ENCODE results near the gene KSR2. TPM values are rescaled to one million over a fixed set of nuclear protein-coding genes. Genes with fewer than 3 reads are reported as not detected.
"Not testable (repeated sequence)": the region's sequence is repeated elsewhere in the genome, so short reads cannot be mapped to it uniquely, and the experiment has no call there.

KSR2 gene
- total and polyA plus RNA-seq, 2 donors from 2014 or later = 0.34 to 2.9 TPM

DNA sequence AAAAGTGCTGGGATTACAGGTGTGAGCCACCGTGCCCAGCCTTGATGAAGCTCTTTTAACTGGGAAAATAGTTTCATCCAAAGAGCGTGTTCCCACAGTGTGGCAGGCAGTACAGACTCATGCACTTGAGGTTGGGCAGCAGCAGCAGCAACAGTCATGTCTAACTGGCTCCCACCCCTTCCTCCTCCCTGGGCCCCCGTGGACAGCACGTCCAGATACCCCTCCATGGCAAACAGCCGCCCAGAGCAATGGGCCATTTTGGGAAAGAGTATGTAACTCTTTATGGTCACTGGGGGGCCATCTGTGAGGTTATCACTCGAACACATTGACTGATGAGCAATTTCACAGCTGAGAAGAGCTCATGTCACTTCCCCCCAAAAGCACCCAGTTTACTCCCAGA is 328.3 kb downstream of the KSR2 start:
- Histone ChIP-seq H3K9ac (ENCODE audit: low read length in 3 of 3) (no peak overlapping the region), H3K4me3 (ENCODE audit: low read length in 3 of 3) (no peak overlapping the region), H3K9me3 (ENCODE audit: control insufficient read depth in 2 of 3, insufficient read depth in 1 of 3, low read length in 3 of 3) (peaks cover 0 to 2% (median 2%) of the 10 kb centered on the region in 3 donors), H3K36me3 (ENCODE audit: control insufficient read depth in 2 of 3, insufficient read depth in 3 of 3, low read length in 3 of 3) (no peaks in the 10 kb centered on the region), H3K4me1 (ENCODE audit: control insufficient read depth in 2 of 3, insufficient read depth in 2 of 3, low read depth in 1 of 3, low read length in 3 of 3) (no peaks in the 10 kb centered on the region), H3K27me3 (ENCODE audit: control insufficient read depth, insufficient read depth, low read length) (no peaks in the 10 kb centered on the region), H3K27ac (ENCODE audit: low read depth in 2 of 2, low read length in 2 of 2) (no peak overlapping the region)
- intact Hi-C loops (cut with DNase I) = no loop called here
- DNase-seq = no peak
- TF ChIP-seq, protein P1, sequence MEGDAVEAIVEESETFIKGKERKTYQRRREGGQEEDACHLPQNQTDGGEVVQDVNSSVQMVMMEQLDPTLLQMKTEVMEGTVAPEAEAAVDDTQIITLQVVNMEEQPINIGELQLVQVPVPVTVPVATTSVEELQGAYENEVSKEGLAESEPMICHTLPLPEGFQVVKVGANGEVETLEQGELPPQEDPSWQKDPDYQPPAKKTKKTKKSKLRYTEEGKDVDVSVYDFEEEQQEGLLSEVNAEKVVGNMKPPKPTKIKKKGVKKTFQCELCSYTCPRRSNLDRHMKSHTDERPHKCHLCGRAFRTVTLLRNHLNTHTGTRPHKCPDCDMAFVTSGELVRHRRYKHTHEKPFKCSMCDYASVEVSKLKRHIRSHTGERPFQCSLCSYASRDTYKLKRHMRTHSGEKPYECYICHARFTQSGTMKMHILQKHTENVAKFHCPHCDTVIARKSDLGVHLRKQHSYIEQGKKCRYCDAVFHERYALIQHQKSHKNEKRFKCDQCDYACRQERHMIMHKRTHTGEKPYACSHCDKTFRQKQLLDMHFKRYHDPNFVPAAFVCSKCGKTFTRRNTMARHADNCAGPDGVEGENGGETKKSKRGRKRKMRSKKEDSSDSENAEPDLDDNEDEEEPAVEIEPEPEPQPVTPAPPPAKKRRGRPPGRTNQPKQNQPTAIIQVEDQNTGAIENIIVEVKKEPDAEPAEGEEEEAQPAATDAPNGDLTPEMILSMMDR (IDR thresholded peaks at IDR 0.05; ENCODE audit: borderline replicate concordance, extremely low read depth, insufficient read depth) = no peak
- FAIRE-seq = no peak

DNA sequence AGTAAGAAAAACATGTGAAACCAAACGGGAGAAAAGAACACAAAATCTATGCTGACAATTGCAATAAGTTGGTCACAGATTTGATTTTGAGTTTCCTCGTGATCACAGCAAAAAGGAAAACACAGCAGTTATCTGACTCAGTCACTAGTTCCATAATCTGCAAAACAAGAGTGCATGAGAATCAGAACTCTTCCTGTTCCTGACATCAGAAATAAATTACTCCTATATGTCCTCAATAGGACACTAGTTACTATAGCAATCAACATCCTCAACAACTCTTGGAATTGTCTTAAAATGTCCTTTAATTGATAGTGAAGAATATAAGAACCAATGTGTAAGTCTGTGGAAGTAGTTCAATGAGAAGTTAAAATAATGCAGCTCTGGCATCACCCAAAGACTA is 339.3 kb downstream of the KSR2 start:
- no peak overlapping the region for H3K27ac ChIP-seq (ENCODE audit: low read depth in 2 of 2, low read length in 2 of 2)
- no peaks in the 10 kb centered on the region for H3K9me3 ChIP-seq (ENCODE audit: control insufficient read depth in 2 of 3, insufficient read depth in 1 of 3, low read length in 3 of 3)
- TF ChIP-seq, protein P1 (IDR thresholded peaks at IDR 0.05; ENCODE audit: borderline replicate concordance, extremely low read depth, insufficient read depth) = no peak
- no peak overlapping the region for H3K9ac ChIP-seq (ENCODE audit: low read length in 3 of 3)
- DNase-seq = no peak
- no peaks in the 10 kb centered on the region for H3K4me1 ChIP-seq (ENCODE audit: control insufficient read depth in 2 of 3, insufficient read depth in 2 of 3, low read depth in 1 of 3, low read length in 3 of 3)
- H3K27me3 ChIP-seq (ENCODE audit: control insufficient read depth, insufficient read depth, low read length) = no peaks in the 10 kb centered on the region
- no peak overlapping the region for H3K4me3 ChIP-seq (ENCODE audit: low read length in 3 of 3)
- intact Hi-C loops (cut with DNase I) = no loop called here
- no peak for FAIRE-seq
- no peaks in the 10 kb centered on the region for H3K36me3 ChIP-seq (ENCODE audit: control insufficient read depth in 2 of 3, insufficient read depth in 3 of 3, low read length in 3 of 3)

- H3K27me3 ChIP-seq (ENCODE audit: control insufficient read depth, insufficient read depth, low read length); DNase-seq; FAIRE-seq; H3K27ac ChIP-seq (ENCODE audit: low read depth in 2 of 2, low read length in 2 of 2); H3K9ac ChIP-seq (ENCODE audit: low read length in 3 of 3); H3K36me3 ChIP-seq (ENCODE audit: control insufficient read depth in 2 of 3, insufficient read depth in 3 of 3, low read length in 3 of 3); H3K4me3 ChIP-seq (ENCODE audit: low read length in 3 of 3); intact Hi-C loops (cut with DNase I); H3K4me1 ChIP-seq (ENCODE audit: control insufficient read depth in 2 of 3, insufficient read depth in 2 of 3, low read depth in 1 of 3, low read length in 3 of 3); H3K9me3 ChIP-seq (ENCODE audit: control insufficient read depth in 2 of 3, insufficient read depth in 1 of 3, low read length in 3 of 3): not testable (repeated sequence)
Measured at GRCh38 chr12:117628711-117629110, 340.1 kb downstream of the KSR2 start.

- Histone ChIP-seq H3K27ac (ENCODE audit: low read depth in 2 of 2, low read length in 2 of 2) (no peak overlapping the region), H3K36me3 (ENCODE audit: control insufficient read depth in 2 of 3, insufficient read depth in 3 of 3, low read length in 3 of 3) (no peaks in the 10 kb centered on the region), H3K9ac (ENCODE audit: low read length in 3 of 3) (no peak overlapping the region), H3K4me3 (ENCODE audit: low read length in 3 of 3) (no peak overlapping the region), H3K9me3 (ENCODE audit: control insufficient read depth in 2 of 3, insufficient read depth in 1 of 3, low read length in 3 of 3) (no peaks in the 10 kb centered on the region), H3K4me1 (ENCODE audit: control insufficient read depth in 2 of 3, insufficient read depth in 2 of 3, low read depth in 1 of 3, low read length in 3 of 3) (no peaks in the 10 kb centered on the region), H3K27me3 (ENCODE audit: control insufficient read depth, insufficient read depth, low read length) (no peaks in the 10 kb centered on the region)
- no peak for FAIRE-seq
- intact Hi-C loops (cut with DNase I) = no loop called here
- no peak for DNase-seq
- TF ChIP-seq, protein P1 (IDR thresholded peaks at IDR 0.05; ENCODE audit: borderline replicate concordance, extremely low read depth, insufficient read depth) = no peak
Measured at GRCh38 chr12:117622741-117623140, 346.0 kb downstream of the KSR2 start.
